ENCODE data around the gene CRACDL.

The CRACDL gene

GRCh38 chr2:98940102-98940501, 4.1 kb upstream of the CRACDL start:
- peaks cover 4% of the 10 kb centered on the region for H3K4me1 ChIP-seq (ENCODE audit: control insufficient read depth, insufficient read depth, low read length, unreplicated experiment)

GRCh38 chr2:98937906-98938305, 1.9 kb upstream of the CRACDL start:
- Histone ChIP-seq H3K79me2 (ENCODE audit: control insufficient read depth, insufficient read depth, low read length, unreplicated experiment) (no peaks in the 10 kb centered on the region), H2AFZ (ENCODE audit: low read length, unreplicated experiment) (no peak overlapping the region), H3K36me3 (ENCODE audit: insufficient read depth, low read length) (no peaks in the 10 kb centered on the region), H3K27me3 (ENCODE audit: insufficient read depth, low read length) (peaks cover 24% of the 10 kb centered on the region; the same call in 1 of the 2 replicates), H3K4me3 (ENCODE audit: low read depth, low read length) (no peak overlapping the region), H3K27ac (ENCODE audit: low read depth, low read length) (no peak overlapping the region), H3K4me1 (ENCODE audit: control insufficient read depth, insufficient read depth, low read length, unreplicated experiment) (no peaks in the 10 kb centered on the region)

More at GRCh38 chr2:98940102-98940501, 4.1 kb upstream of the CRACDL start:
- H3K36me3 ChIP-seq (ENCODE audit: insufficient read depth, low read length): no peaks in the 10 kb centered on the region
- H2AFZ ChIP-seq (ENCODE audit: low read length, unreplicated experiment): no peak overlapping the region
- H3K79me2 ChIP-seq (ENCODE audit: control insufficient read depth, insufficient read depth, low read length, unreplicated experiment): no peaks in the 10 kb centered on the region
- peaks cover 19% of the 10 kb centered on the region; the same call in 1 of the 2 replicates for H3K27me3 ChIP-seq (ENCODE audit: insufficient read depth, low read length)
- no peak overlapping the region for H3K27ac ChIP-seq (ENCODE audit: low read depth, low read length)
- no peak overlapping the region for H3K4me3 ChIP-seq (ENCODE audit: low read depth, low read length)

GRCh38 chr2:98936353-98937351, 627 bp upstream of the CRACDL start:
- Histone ChIP-seq H3K4me1 (ENCODE audit: control insufficient read depth, insufficient read depth, low read length, unreplicated experiment) (no peaks in the 10 kb centered on the region), H3K27me3 (ENCODE audit: insufficient read depth, low read length) (peaks cover 24% of the 10 kb centered on the region; the same call in 1 of the 2 replicates), H3K79me2 (ENCODE audit: control insufficient read depth, insufficient read depth, low read length, unreplicated experiment) (no peaks in the 10 kb centered on the region), H3K27ac (ENCODE audit: low read depth, low read length) (no peak overlapping the region), H3K4me3 (ENCODE audit: low read depth, low read length) (peak overlapping the region; percentile 75), H2AFZ (ENCODE audit: low read length, unreplicated experiment) (peak overlapping the region; percentile 50), H3K36me3 (ENCODE audit: insufficient read depth, low read length) (no peaks in the 10 kb centered on the region)

- Histone ChIP-seq H3K79me2 (ENCODE audit: control insufficient read depth, insufficient read depth, low read length, unreplicated experiment) (no peaks in the 10 kb centered on the region), H2AFZ (ENCODE audit: low read length, unreplicated experiment) (no peak overlapping the region), H3K36me3 (ENCODE audit: insufficient read depth, low read length) (no peaks in the 10 kb centered on the region), H3K4me3 (ENCODE audit: low read depth, low read length) (peak overlapping the region; percentile 75), H3K4me1 (ENCODE audit: control insufficient read depth, insufficient read depth, low read length, unreplicated experiment) (no peaks in the 10 kb centered on the region), H3K27me3 (ENCODE audit: insufficient read depth, low read length) (peaks cover 24% of the 10 kb centered on the region; the same call in 1 of the 2 replicates), H3K27ac (ENCODE audit: low read depth, low read length) (no peak overlapping the region)
Observed at GRCh38 chr2:98935111-98935770, 784 bp downstream of the CRACDL start.

- H3K27ac ChIP-seq (ENCODE audit: low read depth, low read length): no peak overlapping the region
- no peaks in the 10 kb centered on the region for H3K79me2 ChIP-seq (ENCODE audit: control insufficient read depth, insufficient read depth, low read length, unreplicated experiment)
- H2AFZ ChIP-seq (ENCODE audit: low read length, unreplicated experiment): no peak overlapping the region
- H3K27me3 ChIP-seq (ENCODE audit: insufficient read depth, low read length): peaks cover 23% of the 10 kb centered on the region; the same call in 1 of the 2 replicates
- no peak overlapping the region for H3K4me3 ChIP-seq (ENCODE audit: low read depth, low read length)
- H3K36me3 ChIP-seq (ENCODE audit: insufficient read depth, low read length): no peaks in the 10 kb centered on the region
- no peaks in the 10 kb centered on the region for H3K4me1 ChIP-seq (ENCODE audit: control insufficient read depth, insufficient read depth, low read length, unreplicated experiment)
Observed at GRCh38 chr2:98932778-98933343, 3.2 kb downstream of the CRACDL start.

- Histone ChIP-seq H3K79me2 (ENCODE audit: control insufficient read depth, insufficient read depth, low read length, unreplicated experiment) (no peaks in the 10 kb centered on the region), H3K36me3 (ENCODE audit: insufficient read depth, low read length) (no peaks in the 10 kb centered on the region), H3K4me1 (ENCODE audit: control insufficient read depth, insufficient read depth, low read length, unreplicated experiment) (no peaks in the 10 kb centered on the region), H2AFZ (ENCODE audit: low read length, unreplicated experiment) (no peak overlapping the region), H3K27me3 (ENCODE audit: insufficient read depth, low read length) (peaks cover 16% of the 10 kb centered on the region; the same call in 1 of the 2 replicates), H3K4me3 (ENCODE audit: low read depth, low read length) (no peak overlapping the region), H3K27ac (ENCODE audit: low read depth, low read length) (no peak overlapping the region)
Observed at GRCh38 chr2:98932164-98932563, 3.9 kb downstream of the CRACDL start.

GRCh38 chr2:98931596-98931995, 4.4 kb downstream of the CRACDL start:
- Histone ChIP-seq H3K79me2 (ENCODE audit: control insufficient read depth, insufficient read depth, low read length, unreplicated experiment) (no peaks in the 10 kb centered on the region), H2AFZ (ENCODE audit: low read length, unreplicated experiment) (no peak overlapping the region), H3K36me3 (ENCODE audit: insufficient read depth, low read length) (no peaks in the 10 kb centered on the region), H3K4me1 (ENCODE audit: control insufficient read depth, insufficient read depth, low read length, unreplicated experiment) (peaks cover under 1% of the 10 kb centered on the region), H3K27ac (ENCODE audit: low read depth, low read length) (no peak overlapping the region), H3K27me3 (ENCODE audit: insufficient read depth, low read length) (peaks cover 11% of the 10 kb centered on the region; the same call in 1 of the 2 replicates), H3K4me3 (ENCODE audit: low read depth, low read length) (no peak overlapping the region)

GRCh38 chr2:98929920-98930319, 6.1 kb downstream of the CRACDL start:
- Histone ChIP-seq H3K27ac (ENCODE audit: low read depth, low read length) (no peak overlapping the region), H3K36me3 (ENCODE audit: insufficient read depth, low read length) (no peaks in the 10 kb centered on the region), H3K4me3 (ENCODE audit: low read depth, low read length) (no peak overlapping the region), H3K27me3 (ENCODE audit: insufficient read depth, low read length) (0 out of 2 replicates have a peak, but pooled peaks cover 2% of the 10 kb centered on the region), H3K79me2 (ENCODE audit: control insufficient read depth, insufficient read depth, low read length, unreplicated experiment) (no peaks in the 10 kb centered on the region), H3K4me1 (ENCODE audit: control insufficient read depth, insufficient read depth, low read length, unreplicated experiment) (peaks cover 4% of the 10 kb centered on the region), H2AFZ (ENCODE audit: low read length, unreplicated experiment) (no peak overlapping the region)

- H3K4me3 ChIP-seq (ENCODE audit: low read depth, low read length): no peak overlapping the region
- H3K36me3 ChIP-seq (ENCODE audit: insufficient read depth, low read length): no peaks in the 10 kb centered on the region
- no peaks in the 10 kb centered on the region for H3K79me2 ChIP-seq (ENCODE audit: control insufficient read depth, insufficient read depth, low read length, unreplicated experiment)
- H3K27ac ChIP-seq (ENCODE audit: low read depth, low read length): no peak overlapping the region
- no peak overlapping the region for H2AFZ ChIP-seq (ENCODE audit: low read length, unreplicated experiment)
- peaks cover 4% of the 10 kb centered on the region for H3K4me1 ChIP-seq (ENCODE audit: control insufficient read depth, insufficient read depth, low read length, unreplicated experiment)
- H3K27me3 ChIP-seq (ENCODE audit: insufficient read depth, low read length): no peaks in the 10 kb centered on the region
Observed at GRCh38 chr2:98928242-98928641, 7.8 kb downstream of the CRACDL start.

GRCh38 chr2:98927027-98927426, 9.0 kb downstream of the CRACDL start:
- Histone ChIP-seq H3K27ac (ENCODE audit: low read depth, low read length) (no peak overlapping the region), H3K4me3 (ENCODE audit: low read depth, low read length) (no peak overlapping the region), H3K36me3 (ENCODE audit: insufficient read depth, low read length) (no peaks in the 10 kb centered on the region), H3K27me3 (ENCODE audit: insufficient read depth, low read length) (no peaks in the 10 kb centered on the region), H2AFZ (ENCODE audit: low read length, unreplicated experiment) (no peak overlapping the region), H3K79me2 (ENCODE audit: control insufficient read depth, insufficient read depth, low read length, unreplicated experiment) (no peaks in the 10 kb centered on the region), H3K4me1 (ENCODE audit: control insufficient read depth, insufficient read depth, low read length, unreplicated experiment) (peaks cover 4% of the 10 kb centered on the region)

All from ACC112 (cell line).